HG03469 (cell line): ENCODE results near the gene HERC2.
"Not testable (repeated sequence)": the region's sequence is repeated elsewhere in the genome, so short reads cannot be mapped to it uniquely, and the experiment has no call there.

ENCODE experiments used
- ATAC-seq: cut with Tn5 transposase; IDR thresholded peaks from one replicate; pipeline ENCODE4 v1.9.1; 2021; ENCODE audit warnings: mild to moderate bottlenecking, moderate library complexity, moderate number of reproducible peaks; ENCODE audit not compliant: unreplicated experiment

Gene HERC2

DNA sequence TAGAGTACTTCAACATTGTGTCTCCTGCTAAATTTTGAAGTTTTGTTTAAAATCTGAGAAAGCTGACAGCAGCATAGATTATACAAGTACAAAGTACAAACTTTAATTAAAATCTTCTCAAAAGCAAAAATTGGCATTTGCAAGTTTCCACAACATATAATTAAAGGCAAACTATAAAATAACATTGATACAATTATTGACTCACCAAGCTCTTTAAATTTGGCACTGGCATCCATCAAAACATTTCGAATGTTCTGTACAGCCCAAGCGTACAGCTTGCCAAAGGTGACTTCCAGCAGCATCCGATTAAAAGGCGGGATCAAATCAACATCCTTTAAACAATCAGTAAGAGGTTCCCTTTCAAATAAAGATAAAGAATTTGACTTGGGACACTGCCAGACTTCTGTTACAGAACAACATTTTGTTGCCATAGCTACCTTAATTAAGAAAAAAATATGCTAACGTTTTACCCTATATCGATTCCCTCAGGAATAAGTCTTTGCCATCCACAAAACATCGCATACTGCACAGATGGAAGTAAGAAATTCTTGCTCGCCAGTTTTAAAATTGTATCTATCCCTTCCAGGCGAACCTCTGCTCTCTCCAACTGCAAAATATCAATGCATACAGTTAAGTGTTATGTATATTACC, 92.9 kb downstream of the HERC2 start:
- ATAC-seq, result not testable (repeated sequence)

DNA sequence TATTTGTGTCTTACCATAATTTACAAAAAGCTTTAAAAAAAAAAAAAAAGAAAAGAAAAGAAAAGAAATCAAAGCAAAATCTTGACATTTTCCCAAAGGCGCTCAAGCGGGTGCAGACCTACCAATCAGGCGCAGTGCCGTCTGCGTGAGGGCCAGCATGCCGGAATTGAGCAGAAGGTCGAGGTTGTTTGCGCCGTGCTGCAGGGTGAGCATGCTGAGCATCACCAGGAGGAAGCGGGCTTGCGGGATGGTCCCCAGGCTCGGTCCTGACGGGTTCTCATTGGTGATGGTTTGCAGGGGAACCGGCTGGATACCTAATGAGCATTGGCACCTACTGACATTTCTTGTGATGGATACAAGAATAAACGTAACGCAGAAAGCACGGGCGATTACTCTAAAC, 93.9 kb downstream of the HERC2 start:
- no peak for ATAC-seq

DNA sequence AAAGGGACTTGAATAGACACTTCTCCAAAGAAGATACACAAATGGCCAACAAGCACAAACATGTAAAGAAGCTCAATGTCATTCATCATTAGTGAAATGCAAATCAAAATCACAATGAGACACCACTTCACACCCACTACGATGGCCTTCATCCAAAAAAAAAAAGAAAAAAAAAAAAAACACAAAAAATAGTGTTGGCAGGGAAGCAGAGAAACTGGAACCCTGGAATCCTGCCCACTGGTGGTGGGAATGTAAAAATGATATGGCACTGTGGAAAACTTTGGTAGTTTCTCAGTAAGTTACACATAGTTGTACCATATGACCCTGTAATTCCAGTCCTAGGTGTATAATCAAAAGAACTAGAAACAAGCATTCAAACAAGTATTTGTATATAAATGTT, 94.7 kb downstream of the HERC2 start:
- not testable (repeated sequence) for ATAC-seq

DNA sequence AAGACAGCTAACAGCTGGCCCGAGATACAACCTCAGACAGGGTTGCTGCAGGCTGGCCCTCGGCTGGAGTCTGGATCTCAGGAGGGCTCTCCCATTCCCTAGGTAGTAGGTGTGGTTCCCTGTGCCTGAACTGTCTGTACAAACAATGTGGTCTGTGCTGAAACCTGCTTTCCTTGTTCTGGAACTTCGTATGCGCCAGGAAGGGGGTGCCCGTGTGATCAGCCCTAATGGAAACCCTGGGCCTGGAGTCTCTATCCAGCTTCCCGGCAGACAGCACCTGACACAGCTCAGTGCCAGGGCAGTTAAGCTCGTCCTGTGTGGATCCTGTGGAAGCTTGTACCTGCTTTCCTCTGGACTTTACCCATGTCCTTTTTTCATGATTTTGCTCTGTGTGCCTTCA, 99.4 kb downstream of the HERC2 start:
- not testable (repeated sequence) for ATAC-seq

DNA sequence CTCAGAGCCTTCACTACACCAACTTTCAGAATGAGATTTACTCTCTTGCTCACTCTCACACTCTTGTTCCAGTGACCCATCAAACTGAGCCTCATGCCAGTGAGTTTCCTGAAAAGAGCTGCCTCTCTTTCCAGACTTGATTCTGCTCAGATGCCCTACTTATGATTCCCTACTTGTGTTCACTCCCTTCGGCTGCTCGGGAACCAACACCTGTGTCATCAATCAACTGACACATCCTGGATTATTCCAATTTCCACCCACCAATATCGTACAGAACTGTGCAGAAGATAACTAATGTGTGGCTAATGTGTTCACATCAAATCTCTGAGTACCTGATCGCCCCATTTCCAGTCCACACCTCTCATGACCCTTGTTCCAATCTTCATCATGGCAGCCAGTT, 100.3 kb downstream of the HERC2 start:
- not testable (repeated sequence) for ATAC-seq

DNA sequence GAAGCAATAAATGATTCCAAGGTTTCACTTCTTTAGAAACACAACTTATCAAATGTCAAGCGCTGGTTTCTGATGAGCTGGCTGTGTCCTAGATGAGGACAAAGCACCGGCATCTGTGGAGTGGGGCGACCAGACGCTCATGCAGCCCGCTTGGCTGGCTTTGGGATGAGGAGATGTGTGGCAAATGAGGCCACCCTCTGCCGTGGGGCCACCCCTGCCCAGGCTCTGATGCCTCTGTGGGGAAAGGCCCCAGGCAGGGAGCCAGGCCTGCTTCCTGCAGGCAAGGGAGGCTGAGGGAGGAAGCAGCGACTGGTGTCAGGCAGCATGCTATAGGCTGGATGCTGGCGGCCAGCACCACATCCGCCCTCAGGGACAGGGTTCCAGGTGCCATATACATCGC, 102.9 kb downstream of the HERC2 start:
- ATAC-seq, result no peak

DNA sequence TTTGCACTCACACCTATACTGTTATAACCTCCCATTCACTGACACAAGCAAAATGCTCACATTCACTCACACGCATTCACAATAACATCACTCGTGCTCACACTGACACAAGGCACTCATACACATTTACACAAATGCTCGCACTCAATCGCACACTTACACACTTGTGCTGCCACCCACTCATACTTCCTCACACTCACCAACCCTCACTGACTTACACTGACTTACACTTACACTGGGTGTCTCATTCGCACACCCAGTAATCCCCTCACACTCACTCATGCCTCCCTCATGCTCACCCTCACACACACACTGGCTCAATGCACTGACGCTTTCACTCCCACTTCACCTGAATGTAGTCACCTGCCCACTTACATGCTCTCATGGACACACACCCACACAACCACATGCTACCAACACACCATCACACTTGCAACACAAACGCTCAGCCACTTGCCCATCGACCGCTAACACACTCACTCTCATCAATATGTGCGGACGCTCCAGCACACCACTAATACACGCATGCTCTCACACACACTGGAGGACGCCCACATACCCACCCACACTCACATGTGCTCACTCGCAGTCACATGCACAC, 104.9 kb downstream of the HERC2 start:
- ATAC-seq, result not testable (repeated sequence)

DNA sequence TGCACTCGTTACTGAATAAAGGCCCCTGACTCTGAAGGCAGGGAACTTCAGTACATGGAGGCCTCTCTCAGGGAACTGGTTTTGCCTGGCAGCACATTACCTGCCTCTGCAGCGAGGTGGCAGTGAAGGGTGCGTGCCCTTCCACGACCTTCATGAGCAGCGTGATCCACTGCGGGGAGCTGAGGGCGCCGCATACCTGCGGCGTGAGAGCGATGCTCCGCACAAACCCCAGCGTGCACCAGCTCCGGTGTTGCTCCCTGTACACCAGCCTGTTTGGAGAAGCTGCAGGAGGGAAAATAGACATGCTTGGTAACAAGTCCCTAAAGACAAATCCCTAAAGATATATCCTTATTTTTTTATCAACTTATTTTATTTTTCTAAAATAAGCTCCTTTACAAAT, 106.5 kb downstream of the HERC2 start:
- not testable (repeated sequence) for ATAC-seq

DNA sequence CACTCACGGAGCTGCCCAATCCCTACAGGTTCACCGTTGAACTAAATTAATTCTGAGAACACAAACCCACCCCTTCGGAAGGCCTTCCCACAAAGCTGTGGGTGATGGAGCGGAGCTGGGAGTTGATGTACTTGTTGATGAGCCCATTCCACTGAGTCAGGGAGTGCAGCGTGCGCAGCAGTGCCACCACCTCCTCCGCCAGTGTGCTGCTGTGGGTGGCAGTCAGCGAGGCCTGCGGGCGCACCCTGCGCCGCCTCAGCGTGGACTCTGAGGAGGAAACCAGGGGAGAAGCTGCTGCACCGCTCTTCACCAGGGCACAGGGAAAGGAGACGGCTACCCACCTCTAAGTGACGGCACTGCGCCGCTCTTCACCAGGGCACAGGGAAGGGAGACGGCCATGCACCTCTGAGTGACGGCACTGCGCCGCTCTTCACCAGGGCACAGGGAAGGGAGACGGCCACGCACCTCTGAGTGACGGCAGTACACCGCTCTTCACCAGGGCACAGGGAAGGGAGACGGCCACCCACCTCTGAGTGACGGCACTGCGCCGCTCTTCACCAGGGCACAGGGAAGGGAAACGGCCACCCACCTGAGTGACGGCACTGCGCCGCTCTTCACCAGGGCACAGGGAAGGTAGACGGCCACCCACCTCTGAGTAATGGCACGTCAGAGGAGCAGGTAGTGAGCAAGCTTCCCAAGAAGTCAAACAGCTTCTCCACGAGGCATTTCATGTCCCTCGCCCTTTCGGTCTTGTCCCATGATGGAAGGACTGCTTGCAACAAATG, 107.8 kb downstream of the HERC2 start:
- ATAC-seq, result not testable (repeated sequence)

DNA sequence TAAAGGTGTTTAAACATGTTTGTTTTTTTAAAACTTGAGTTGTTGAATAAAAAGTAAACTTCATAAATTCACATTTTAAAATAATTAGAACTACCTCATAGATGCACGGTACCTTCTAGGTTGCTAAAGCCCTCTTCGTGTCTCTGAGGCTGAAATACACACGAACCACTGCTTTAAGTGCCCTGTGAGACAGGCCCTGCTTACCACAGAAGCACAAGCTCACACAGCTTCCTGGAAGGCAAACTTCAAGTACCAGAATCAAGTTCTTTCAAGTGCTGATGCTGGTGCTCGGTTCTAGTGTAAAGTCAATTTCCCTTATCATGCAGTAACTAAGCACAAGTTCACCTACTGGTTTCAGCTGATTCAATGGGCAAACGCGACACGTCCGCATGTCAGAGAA, 108.6 kb downstream of the HERC2 start:
- ATAC-seq, result not testable (repeated sequence)

DNA sequence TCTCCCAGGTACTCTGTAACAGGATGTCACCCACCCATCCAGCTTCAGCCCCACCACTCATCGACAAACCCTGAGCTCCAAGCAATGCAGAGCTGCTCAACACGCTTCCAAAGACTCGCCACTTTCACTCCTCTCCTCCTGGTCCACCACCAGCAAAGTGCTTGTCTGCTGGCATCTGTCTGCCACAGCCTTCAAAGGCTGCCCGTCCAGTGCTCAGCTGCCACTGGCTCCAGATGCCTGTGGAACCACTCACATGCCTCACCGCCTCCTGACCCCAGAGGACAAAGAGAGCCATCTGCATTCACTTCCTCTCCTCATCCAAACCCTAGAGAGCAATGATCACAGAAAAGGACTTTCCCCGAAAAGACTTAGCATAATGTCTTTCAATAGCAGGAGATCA, 113.4 kb downstream of the HERC2 start:
- ATAC-seq, result no peak

DNA sequence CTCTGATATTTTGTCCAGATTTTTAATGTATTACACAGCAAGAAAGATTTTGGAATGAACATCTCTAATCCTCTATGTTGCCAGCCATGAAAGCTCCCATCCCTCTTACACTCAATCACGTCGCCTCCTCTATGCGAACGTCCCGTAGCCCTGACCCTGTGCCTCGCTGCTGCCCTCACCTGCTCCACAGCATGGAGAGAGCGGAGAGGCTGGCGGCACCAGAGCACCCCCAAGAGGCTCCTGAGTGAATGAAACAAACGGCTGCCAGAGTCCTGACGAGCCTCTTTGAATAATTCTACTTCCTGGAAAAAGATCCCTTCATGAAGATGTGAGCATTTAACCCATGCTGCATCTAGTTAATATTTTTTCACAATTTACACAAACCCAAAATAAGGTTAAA, 116.3 kb downstream of the HERC2 start:
- not testable (repeated sequence) for ATAC-seq

DNA sequence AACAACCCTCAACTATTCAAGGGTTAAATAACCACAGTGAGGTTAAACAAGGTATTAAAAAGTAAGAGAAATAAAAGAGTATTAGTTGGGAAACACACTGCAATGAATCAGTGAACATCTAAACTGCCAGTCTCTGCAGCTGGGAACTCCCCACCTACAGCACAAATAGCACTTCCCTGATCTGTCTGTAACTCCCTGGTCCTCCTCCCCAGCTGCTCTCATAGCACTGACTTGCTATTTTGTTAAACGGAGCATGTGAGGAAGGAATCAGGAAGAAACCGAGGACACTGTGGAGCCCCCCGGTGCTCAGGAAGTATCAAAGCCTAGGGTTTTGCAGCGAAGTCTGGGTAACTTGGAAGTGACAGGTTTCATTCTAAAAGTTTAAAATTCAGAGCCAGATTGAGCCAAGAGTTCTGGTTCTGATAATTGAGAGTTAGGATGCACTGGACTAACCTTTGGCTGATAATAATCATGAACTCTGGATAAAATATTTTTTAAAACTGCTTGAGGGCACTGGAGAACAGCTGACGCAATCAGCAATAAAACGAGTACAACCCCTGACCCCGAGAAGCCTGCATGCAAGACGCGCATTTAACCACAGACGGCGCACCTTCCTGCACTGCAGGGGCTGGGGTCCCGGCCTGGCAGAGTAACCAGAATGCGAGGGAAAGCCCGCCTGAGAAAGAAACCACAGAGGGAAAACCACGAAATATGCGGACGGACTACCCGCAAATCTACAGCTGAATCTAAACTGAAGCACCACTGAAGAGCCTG, 118.7 kb downstream of the HERC2 start:
- not testable (repeated sequence) for ATAC-seq

DNA sequence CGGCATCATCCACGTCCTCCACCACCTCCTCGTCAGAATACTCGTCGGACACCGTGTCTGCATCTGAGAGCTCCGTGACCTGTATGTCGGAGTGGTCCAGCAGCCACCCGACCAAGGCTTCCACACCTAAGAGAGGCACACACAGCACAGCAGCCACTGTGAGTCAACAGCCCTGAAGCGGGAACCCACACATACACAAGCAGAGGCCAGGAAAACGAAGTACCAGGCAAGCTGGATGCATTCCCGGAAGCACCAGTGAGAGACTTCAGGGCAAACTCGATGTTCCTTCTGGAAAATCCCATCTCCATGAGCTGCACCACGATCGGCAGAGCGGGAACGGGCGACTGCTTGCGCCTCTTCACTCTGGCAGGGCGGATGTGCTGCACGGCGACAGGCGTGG, 119.9 kb downstream of the HERC2 start:
- ATAC-seq, result not testable (repeated sequence)

DNA sequence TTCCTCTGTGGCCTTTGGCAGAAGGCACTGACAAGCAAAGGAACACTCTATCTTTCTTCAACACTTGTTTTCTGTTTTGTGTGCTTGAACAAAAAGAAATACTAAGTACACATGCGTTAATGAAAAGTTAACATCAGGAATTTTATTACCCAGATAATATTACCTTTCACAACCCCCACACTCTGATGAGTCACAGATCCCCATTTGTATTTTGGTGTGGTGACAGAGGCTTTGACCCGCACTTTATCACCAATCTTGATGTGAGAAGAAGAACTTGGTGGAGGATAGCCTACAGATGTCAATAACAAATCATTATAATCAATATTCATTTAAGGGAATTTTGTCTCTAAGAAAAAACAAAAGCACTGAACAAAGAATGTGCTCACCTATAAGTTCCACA, 123.8 kb downstream of the HERC2 start:
- ATAC-seq, result not testable (repeated sequence)

DNA sequence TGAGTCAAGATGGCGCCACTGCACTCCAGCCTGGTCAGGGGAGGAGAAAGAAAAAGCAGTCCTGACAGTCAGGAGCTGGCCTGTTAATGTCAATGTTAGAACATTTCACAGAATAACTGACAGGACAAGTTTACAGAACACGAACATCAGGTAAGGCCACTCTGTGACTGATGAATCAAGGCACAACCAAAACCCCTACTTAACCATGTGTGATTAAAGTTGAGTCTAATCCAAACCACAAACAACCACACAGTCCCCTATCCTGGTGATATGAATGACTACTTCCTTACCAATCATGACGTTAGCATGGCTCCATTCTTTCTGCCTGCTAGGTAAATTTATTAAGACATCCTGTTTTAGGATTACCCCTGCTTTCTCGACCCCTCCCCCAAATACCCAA, 124.3 kb downstream of the HERC2 start:
- not testable (repeated sequence) for ATAC-seq

DNA sequence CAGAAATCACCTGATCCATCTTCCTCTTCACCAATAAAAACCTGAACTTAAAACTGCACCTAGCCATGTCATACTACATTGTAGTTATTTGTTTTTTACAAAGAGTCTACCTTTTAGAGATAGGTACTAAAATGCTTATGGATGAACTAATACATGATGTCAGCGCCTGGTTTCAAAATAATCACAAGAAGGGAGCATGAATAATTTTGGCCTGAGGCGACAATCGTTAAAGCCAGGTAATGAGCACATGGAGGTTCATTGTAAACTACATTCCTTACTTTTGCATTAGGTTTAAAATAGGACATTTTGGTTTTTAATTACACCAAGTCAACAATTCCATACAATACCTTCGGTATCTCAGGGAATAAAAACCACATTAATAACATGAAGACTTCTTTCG, 125.4 kb downstream of the HERC2 start:
- not testable (repeated sequence) for ATAC-seq

DNA sequence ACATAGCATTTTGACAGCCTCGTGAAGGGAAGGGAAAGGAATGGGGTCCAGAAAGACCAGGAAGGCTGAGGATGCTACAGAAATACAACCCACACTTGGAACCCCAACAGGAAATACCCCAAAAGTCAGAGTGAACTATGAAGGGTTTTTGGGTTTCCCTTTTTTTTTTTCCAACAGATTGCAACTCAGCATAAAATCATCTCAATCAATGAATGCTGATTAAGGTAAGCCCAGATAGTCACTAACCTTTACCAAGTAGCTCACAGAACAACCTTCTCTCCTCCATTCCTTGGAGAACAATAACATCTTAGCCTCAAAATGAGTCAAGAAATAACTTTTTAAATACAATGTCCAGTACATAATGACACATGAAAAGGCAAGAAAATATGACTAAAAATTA, 129.2 kb downstream of the HERC2 start:
- ATAC-seq, result no peak

DNA sequence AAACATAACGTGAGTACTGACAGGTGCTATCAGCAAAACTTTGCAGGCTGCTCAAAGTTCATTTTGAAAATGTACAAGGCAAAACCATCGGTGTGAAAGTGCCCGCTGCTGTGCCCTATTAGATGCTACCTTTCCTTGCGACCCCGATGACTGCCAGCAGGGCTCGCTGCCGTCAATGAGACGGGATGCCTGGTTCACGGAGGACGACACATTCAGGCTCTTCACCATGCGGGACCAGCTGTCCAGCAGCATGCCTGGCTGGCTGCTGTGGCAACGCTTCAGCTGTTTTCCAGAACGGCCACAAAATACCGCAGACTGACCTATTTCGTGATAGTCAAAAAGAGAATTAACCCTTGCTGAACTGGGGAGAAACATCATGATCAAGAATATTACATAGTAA, 130.1 kb downstream of the HERC2 start:
- ATAC-seq, result no peak

DNA sequence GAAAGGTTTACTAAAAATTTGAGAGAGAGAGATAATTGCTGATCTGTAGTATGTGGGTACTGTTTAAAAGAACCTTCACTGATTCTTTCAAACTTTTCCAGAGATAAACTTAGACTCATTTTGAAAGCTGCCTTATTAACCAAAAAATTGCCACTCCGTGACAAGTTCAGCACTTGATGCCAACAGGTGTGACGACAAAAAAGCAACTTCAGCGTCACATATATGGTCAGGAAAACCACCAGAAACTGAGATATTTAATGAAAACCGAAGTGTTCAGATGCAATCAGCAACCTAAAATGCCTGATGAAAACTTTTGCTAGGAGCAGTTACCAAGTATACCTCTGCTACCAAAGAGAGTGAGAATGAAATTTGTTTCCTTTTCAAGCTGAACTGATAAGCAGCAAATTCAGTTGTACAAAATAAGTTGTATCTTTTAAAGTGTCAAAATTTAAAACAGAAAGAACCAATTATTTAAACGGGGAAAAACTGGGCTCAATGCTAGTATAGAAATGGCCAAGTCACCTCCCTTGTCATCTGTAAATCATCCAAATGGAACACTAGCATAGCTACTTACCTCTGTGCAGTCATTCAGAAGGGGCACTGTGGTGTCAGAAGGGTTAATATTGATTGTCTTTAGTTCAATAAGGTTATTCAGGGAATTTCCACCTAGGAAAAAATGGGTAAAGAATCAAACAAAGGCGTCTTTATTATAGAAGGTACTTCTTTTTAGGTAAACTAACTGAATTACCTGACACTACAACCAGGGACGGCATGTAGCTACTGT, 131.4 kb downstream of the HERC2 start:
- no peak for ATAC-seq
